OCI-LY7 (cell line): Measurements from ENCODE around the gene C22orf31. TPM values are rescaled to one million over a fixed set of nuclear protein-coding genes. Genes with fewer than 3 reads are reported as not detected.

Source experiments
- BruUV-seq: library from RNA; stranded (reverse); fragments of 400-500 nt; replicated peaks from 2 replicates; lab custom pipeline; 2021; lab: Mats Ljungman, UMichigan
- CTCF ChIA-PET: fragments of 300-600 bp; sonication (Branson Sonifier 250); formaldehyde crosslinking; loops from one replicate; lab custom pipeline; 2022; ENCODE audit warnings: antibody characterized with exemption; ENCODE audit not compliant: unreplicated experiment; lab: Charles Lee
- POLR2A ChIA-PET: fragments of 300-600 bp; sonication (Branson Sonifier 250); formaldehyde crosslinking; loops from one replicate; lab custom pipeline; 2022; ENCODE audit warnings: antibody characterized with exemption; lab: Charles Lee
- DNase-seq: peaks from one replicate; pipeline ENCODE4 v3.0.0-alpha.2; 2015; ENCODE audit warnings: low spot score
- H2AFZ ChIP-seq: fragments of 200-600 bp; sonication (generic), shearing (Covaris generic); 2 replicates; pipeline ENCODE4 v1.6.1; 2014; ENCODE audit warnings: mild to moderate bottlenecking, antibody characterized with exemption, low read length, moderate library complexity
- H3K27ac ChIP-seq: fragments of 200-600 bp; sonication (generic); 2 replicates; pipeline ENCODE4 v1.5.1; 2014; ENCODE audit warnings: mixed run types, low read depth, mild to moderate bottlenecking, moderate library complexity, low read length, inconsistent platforms; ENCODE audit not compliant: poor library complexity, severe bottlenecking
- H3K36me3 ChIP-seq: fragments of 200-600 bp; sonication (generic); 2 replicates; pipeline ENCODE4 v1.6.1; 2014; ENCODE audit warnings: mild to moderate bottlenecking, antibody characterized with exemption, low read length, moderate library complexity, mixed read lengths; ENCODE audit not compliant: insufficient read depth
- H3K4me1 ChIP-seq: fragments of 200-600 bp; sonication (generic); 2 replicates; pipeline ENCODE4 v1.5.1; 2014; ENCODE audit warnings: mild to moderate bottlenecking, low read length; ENCODE audit not compliant: insufficient read depth, poor library complexity, severe bottlenecking
- H3K4me2 ChIP-seq: fragments of 200-600 bp; sonication (generic); 2 replicates; pipeline ENCODE4 v1.6.1; 2014; ENCODE audit warnings: mild to moderate bottlenecking, low read length
- H3K4me3 ChIP-seq: fragments of 200-600 bp; sonication (generic); 2 replicates; pipeline ENCODE4 v1.5.1; 2014; ENCODE audit warnings: mild to moderate bottlenecking, low read depth, low read length; ENCODE audit not compliant: poor library complexity, severe bottlenecking
- H3K79me2 ChIP-seq: fragments of 200-600 bp; sonication (generic); 2 replicates; pipeline ENCODE4 v1.6.1; 2016; ENCODE audit warnings: low read depth, mild to moderate bottlenecking, low read length, moderate library complexity, mixed read lengths; ENCODE audit not compliant: insufficient read depth
- H3K9me2 ChIP-seq: fragments of 200-600 bp; sonication (generic); 2 replicates; pipeline ENCODE4 v1.6.1; 2016; ENCODE audit warnings: mild to moderate bottlenecking, low read length, mixed read lengths; ENCODE audit not compliant: insufficient read depth
- H3K9me3 ChIP-seq: fragments of 200-600 bp; sonication (generic); 2 replicates; pipeline ENCODE4 v1.6.1; 2014; ENCODE audit warnings: mild to moderate bottlenecking, mixed run types, low read length, mixed read lengths
- H4K20me1 ChIP-seq: fragments of 200-600 bp; sonication (generic); 2 replicates; pipeline ENCODE4 v1.6.1; 2014; ENCODE audit warnings: mild to moderate bottlenecking, antibody characterized with exemption, low read length, moderate library complexity, mixed read lengths; ENCODE audit not compliant: insufficient read depth
- EZH2phosphoT487 ChIP-seq: fragments of 200-600 bp; sonication (generic); IDR thresholded peaks from 2 replicates; pipeline ENCODE4 v1.6.1; 2018; ENCODE audit warnings: low read depth, borderline replicate concordance, mild to moderate bottlenecking, mixed run types, antibody characterized with exemption, low read length, moderate library complexity, mixed read lengths
- intact Hi-C: fragments of 100-400 bp; cut with micrococcal nuclease; formaldehyde crosslinking; loops from one replicate; pipeline ENCODE4 v1.10.0; 2022; ENCODE audit not compliant: unreplicated experiment
- total RNA-seq, 2 experiments: library from RNA; depleted of rRNA in 1 of 2; stranded (reverse); fragments of >200 nt in 1 of 2; shearing (Covaris generic) in 1 of 2; gene quantifications; 2 replicates each; pipeline ENCODE4 v1.2.3, GENCODE V29; 2014 to 2022
- TF ChIP-seq, protein P1 (sequence below): fragments of 200-600 bp; sonication (generic); conservative IDR thresholded peaks from 2 replicates; pipeline ENCODE4 v1.5.1; 2014; ENCODE audit warnings: mild to moderate bottlenecking, antibody characterized with exemption, low read length, moderate library complexity, mixed read lengths

Gene C22orf31
- total RNA-seq, 2 experiments from 2014 or later = not detected

DNA sequence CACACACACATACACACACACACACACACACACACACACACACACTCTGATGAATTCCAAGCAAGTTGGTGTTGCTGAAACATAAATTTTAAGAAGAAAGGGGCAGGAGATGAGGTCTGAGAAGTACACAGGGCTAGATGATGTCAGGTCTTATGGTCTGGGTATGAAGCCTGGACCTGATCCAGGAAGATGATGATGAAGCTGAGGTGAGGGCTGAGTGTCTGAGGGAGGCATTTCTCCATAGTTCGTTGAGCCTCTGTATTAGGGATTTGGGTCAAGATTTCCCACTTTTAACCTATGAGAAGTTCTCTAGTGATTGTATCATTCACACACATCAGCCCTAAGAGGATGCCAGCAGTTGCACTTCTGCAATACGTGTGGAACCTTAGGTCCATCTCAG, 43.8 kb upstream of the C22orf31 start:
- intact Hi-C loops = no loop called here
- DNase-seq = no peak
- H4K20me1 ChIP-seq = no peaks in the 10 kb centered on the region

DNA sequence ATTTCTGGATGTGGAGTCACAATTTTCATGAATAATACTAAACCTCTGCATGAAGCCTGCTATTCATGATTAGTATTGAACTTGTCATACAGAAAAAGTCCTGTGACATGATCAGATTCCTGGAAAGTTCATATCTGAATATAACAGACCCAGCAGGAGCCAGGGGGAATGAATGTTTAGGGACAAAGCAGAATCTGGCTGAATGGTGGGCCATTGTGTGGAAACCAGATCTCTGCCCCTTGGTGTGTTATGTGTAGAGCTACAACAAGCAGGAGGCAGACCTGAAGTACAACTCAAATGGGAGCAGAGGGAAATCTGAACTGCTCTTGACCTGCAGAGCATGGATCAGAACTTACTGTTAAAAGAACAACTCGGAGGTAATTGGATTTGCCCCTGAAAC, 41.5 kb upstream of the C22orf31 start:
- BruUV-seq = no TSS peak
- TF ChIP-seq, protein P1, sequence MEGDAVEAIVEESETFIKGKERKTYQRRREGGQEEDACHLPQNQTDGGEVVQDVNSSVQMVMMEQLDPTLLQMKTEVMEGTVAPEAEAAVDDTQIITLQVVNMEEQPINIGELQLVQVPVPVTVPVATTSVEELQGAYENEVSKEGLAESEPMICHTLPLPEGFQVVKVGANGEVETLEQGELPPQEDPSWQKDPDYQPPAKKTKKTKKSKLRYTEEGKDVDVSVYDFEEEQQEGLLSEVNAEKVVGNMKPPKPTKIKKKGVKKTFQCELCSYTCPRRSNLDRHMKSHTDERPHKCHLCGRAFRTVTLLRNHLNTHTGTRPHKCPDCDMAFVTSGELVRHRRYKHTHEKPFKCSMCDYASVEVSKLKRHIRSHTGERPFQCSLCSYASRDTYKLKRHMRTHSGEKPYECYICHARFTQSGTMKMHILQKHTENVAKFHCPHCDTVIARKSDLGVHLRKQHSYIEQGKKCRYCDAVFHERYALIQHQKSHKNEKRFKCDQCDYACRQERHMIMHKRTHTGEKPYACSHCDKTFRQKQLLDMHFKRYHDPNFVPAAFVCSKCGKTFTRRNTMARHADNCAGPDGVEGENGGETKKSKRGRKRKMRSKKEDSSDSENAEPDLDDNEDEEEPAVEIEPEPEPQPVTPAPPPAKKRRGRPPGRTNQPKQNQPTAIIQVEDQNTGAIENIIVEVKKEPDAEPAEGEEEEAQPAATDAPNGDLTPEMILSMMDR = no peak
- no peak for TF ChIP-seq EZH2phosphoT487
- H3K4me2 ChIP-seq = no peak overlapping the region

More for the DNA sequence above, 43.8 kb upstream of the C22orf31 start:
- Histone ChIP-seq H3K4me2 (no peak overlapping the region), H2AFZ (no peak overlapping the region), H3K36me3 (no peaks in the 10 kb centered on the region), H3K79me2 (no peaks in the 10 kb centered on the region), H3K27ac (no peak overlapping the region), H3K4me1 (no peaks in the 10 kb centered on the region), H3K4me3 (no peak overlapping the region), H3K9me2 (no peaks in the 10 kb centered on the region), H3K9me3 (no peaks in the 10 kb centered on the region)
- BruUV-seq = no TSS peak
- POLR2A ChIA-PET = no interaction called here
- CTCF ChIA-PET = no interaction called here
- TF ChIP-seq, protein P1 = no peak
- TF ChIP-seq EZH2phosphoT487 = no peak

DNA sequence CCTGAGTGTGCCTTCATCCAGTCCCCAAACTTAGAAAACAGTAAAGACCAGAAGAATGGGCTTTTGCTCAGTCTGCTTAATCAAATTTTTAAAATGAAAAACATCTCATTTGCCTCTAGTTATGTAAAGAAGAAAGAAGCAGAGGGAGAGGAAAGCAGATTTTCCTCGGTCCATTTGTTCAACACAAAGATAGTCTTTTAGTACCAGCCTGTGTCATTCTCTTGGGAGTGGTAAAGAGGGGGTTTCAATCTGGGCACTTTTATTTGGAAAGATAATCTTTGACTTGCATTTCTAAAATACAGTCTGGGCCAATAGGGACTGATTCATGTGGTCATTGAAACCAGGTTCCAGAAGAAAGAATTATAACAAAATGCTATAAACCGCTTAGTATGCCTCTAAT, 40.7 kb upstream of the C22orf31 start:
- Histone ChIP-seq H3K79me2 (no peaks in the 10 kb centered on the region), H3K9me2 (no peaks in the 10 kb centered on the region), H3K27ac (no peak overlapping the region), H2AFZ (no peak overlapping the region), H3K4me2 (no peak overlapping the region), H3K4me3 (no peak overlapping the region), H3K36me3 (no peaks in the 10 kb centered on the region), H3K9me3 (no peaks in the 10 kb centered on the region), H4K20me1 (no peaks in the 10 kb centered on the region), H3K4me1 (no peaks in the 10 kb centered on the region)
- DNase-seq = no peak
- BruUV-seq = no TSS peak
- POLR2A ChIA-PET = interaction anchor here (0.6 kb wide), 1 partner anchor 281 kb away, joined by 4 read pairs; no protein-coding TSS in a partner anchor
- TF ChIP-seq EZH2phosphoT487 = no peak
- TF ChIP-seq, protein P1 = no peak
- intact Hi-C loops = no loop called here
- CTCF ChIA-PET = no interaction called here

More for the DNA sequence above, 41.5 kb upstream of the C22orf31 start:
- no peaks in the 10 kb centered on the region for H4K20me1 ChIP-seq
- no peak overlapping the region for H2AFZ ChIP-seq
- no peak overlapping the region for H3K4me3 ChIP-seq
- no peaks in the 10 kb centered on the region for H3K36me3 ChIP-seq
- H3K9me2 ChIP-seq = no peaks in the 10 kb centered on the region
- H3K4me1 ChIP-seq = no peaks in the 10 kb centered on the region
- H3K9me3 ChIP-seq = no peaks in the 10 kb centered on the region
- no peaks in the 10 kb centered on the region for H3K79me2 ChIP-seq
- H3K27ac ChIP-seq = no peak overlapping the region
- DNase-seq = no peak
- intact Hi-C loops = no loop called here
- ChIA-PET POLR2A (no interaction called here), CTCF (no interaction called here)
